HepG2 (cell line): Measurements from ENCODE around the gene ZNF747. TPM values are rescaled to one million over a fixed set of nuclear protein-coding genes. Genes with fewer than 3 reads are reported as not detected.

Experiments used
- FOXA3 ChIP-seq: IDR thresholded peaks from 2 replicates; pipeline ENCODE4 v1.6.1; 2016; ENCODE audit warnings: missing genetic modification reagents, missing compliant biosample characterization
- FOXJ3 ChIP-seq: sonication (generic); formaldehyde crosslinking; IDR thresholded peaks from 2 replicates; pipeline ENCODE4 v1.4.0; 2020; ENCODE audit warnings: missing genetic modification reagents, mild to moderate bottlenecking, borderline replicate concordance
- IRF9 ChIP-seq: sonication (generic); formaldehyde crosslinking; IDR thresholded peaks from 2 replicates; pipeline ENCODE4 v1.8.0; 2022; ENCODE audit warnings: missing genetic modification reagents, mild to moderate bottlenecking, borderline replicate concordance
- KLF13 ChIP-seq: sonication (generic); formaldehyde crosslinking; IDR thresholded peaks from 2 replicates; pipeline ENCODE4 v1.4.0; 2020; ENCODE audit warnings: mild to moderate bottlenecking, missing genetic modification reagents
- KLF15 ChIP-seq: sonication (generic); formaldehyde crosslinking; IDR thresholded peaks from 2 replicates; pipeline ENCODE4 v1.8.1; 2023; ENCODE audit warnings: borderline replicate concordance, mild to moderate bottlenecking, inconsistent platforms, missing genetic modification reagents, mixed read lengths
- RCOR2 ChIP-seq: IDR thresholded peaks from 2 replicates; pipeline ENCODE4 v1.6.1; 2016; ENCODE audit warnings: missing biosample characterization, missing genetic modification reagents
- ZBTB33 ChIP-seq: sonication (generic); formaldehyde crosslinking; IDR thresholded peaks from 2 replicates; pipeline ENCODE4 v1.4.0; 2020; ENCODE audit warnings: missing genetic modification reagents
- ZC3H13 ChIP-seq: sonication (generic); formaldehyde crosslinking; IDR thresholded peaks from 2 replicates; pipeline ENCODE4 v1.8.1; 2023; ENCODE audit warnings: mild to moderate bottlenecking, missing genetic modification reagents, moderate library complexity
- ZHX1 ChIP-seq: sonication (generic); formaldehyde crosslinking; IDR thresholded peaks from 2 replicates; pipeline ENCODE4 v1.8.1; 2022; ENCODE audit warnings: low read depth, mild to moderate bottlenecking, missing genetic modification reagents
- ZNF407 ChIP-seq: sonication (generic); formaldehyde crosslinking; IDR thresholded peaks from one replicate; pipeline ENCODE4 v1.5.1; 2020; ENCODE audit warnings: mild to moderate bottlenecking, missing genetic modification reagents; ENCODE audit errors: not compliant biosample characterization
- ZNF768 ChIP-seq: sonication (generic); formaldehyde crosslinking; IDR thresholded peaks from 2 replicates; pipeline ENCODE4 v1.4.0; 2020; ENCODE audit warnings: missing genetic modification reagents
- polyA plus RNA-seq, 8 experiments: library from polyadenylated mRNA; depleted of rRNA in 3 of 8; stranded (reverse) in 7 of 8; unstranded in 1 of 8; fragments of >200 nt; fragmentation: Illumina TruSeq in 4 of 8; extraction: Trizol in 4 of 8; gene quantifications; 2 replicates each; pipeline versions ENCODE4 v1.2.1 to v1.2.3, GENCODE V29; 2011 to 2016; ENCODE audit warnings: low read depth in 4 of 8, missing spikeins in 1 of 8, mixed read lengths in 1 of 8; ENCODE audit not compliant: insufficient read depth in 1 of 8
- total RNA-seq, 5 experiments: library from RNA; depleted of rRNA; stranded (reverse); fragments of >200 nt; fragmentation: Illumina TruSeq; extraction: Trizol; gene quantifications; 2 replicates each; pipeline ENCODE4 v1.2.3, GENCODE V29; 2016; ENCODE audit warnings: low read depth in 1 of 5

The ZNF747 gene
- total and polyA plus RNA-seq, 2 of the 13 experiments (the other 11 are each of a cell fraction or from before 2014, with no cell fraction given) = 7.2 to 10.2 TPM

- TF ChIP-seq ZNF407 (CRISPR knock-in tag) = no peak
- no peak for TF ChIP-seq ZBTB33
- TF ChIP-seq KLF13 = no peak
- TF ChIP-seq FOXJ3 (CRISPR knock-in tag) = no peak
- no peak for TF ChIP-seq ZHX1
- no peak for TF ChIP-seq ZNF768
- TF ChIP-seq FOXA3 = no peak
- TF ChIP-seq KLF15 (CRISPR knock-in tag) = no peak
- TF ChIP-seq RCOR2 (CRISPR knock-in tag) = no peak
- no peak for TF ChIP-seq IRF9
- peak; percentile 95 for TF ChIP-seq ZC3H13 (CRISPR knock-in tag)
These were observed 5.7 kb downstream of the ZNF747 start (continued) for GRCh38 chr16:30528799-30529457.
